ENCODE data around the gene ERLIN1.

ERLIN1 gene

DNA sequence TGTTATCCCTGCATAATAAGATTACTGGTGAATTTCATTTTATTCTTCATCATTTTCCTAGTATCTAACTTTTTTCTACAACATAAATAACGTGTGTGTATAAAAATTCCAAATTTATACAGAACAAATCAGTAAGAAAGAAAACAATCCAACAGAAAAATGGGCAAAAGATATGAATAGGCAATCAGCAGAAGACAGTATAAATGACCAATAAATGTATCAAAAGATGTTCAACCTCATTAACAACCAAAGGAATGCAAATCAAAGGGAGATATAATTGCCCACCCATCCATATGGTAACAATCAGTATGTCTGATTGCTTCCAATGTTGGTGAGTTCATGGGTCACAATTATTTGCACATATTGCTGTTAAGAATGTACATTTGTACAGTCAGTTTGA lies 13.5 kb downstream of the ERLIN1 start:
- DNase-seq (ENCODE audit: low read depth in 2 of 2): no peak

DNA sequence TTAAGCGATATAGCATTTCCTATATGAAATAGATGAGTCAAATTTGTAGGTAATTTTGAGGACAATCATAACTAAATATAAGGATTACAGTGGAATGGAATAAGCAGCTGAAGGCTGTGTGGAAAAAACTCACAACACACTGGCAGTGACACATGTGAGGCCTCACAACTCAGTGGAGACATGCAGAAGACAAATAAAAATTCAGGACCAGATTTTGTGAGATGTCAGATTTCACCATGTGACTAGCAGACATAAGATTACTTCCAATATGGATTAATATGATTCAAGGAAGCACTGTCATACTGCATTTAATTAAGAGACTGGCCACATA lies 17.6 kb downstream of the ERLIN1 start:
- DNase-seq (ENCODE audit: low read depth in 2 of 2): no peak

DNA sequence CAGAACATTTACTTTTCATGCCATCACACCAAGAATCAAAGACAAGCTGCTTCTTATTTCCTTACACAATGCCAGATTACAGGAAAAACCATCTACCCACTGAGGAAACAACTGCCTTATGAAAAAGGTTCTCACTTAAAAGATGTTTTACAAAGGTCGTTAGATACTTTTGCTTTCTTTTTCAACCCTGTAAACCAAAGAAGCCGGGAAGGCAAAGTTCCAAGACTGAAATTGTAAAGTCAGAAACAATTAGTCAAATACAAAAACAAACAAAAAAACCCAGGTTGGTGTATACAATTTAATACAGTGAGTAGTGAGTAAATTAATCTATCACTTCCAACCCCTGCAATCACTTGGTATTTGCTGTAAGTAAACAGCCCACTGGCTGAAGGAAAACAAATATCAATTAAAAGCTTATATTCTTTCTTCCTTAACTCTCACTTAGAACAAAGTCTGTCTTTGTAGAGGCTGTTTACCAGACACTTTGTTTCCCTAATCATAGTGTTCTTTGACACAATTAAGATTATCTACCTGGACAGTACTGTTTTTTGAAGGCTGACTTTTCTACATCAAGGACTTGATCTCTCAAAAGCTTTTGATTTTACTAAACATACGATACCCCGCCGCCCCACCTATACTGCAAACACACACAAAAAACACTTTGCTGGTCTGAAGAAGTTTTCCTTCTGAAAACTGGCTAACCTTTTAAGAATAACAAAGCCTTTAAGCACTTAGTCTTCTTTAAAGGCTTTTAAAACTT lies 18.1 kb downstream of the ERLIN1 start:
- DNase-seq (ENCODE audit: low read depth in 2 of 2): no peak

DNA sequence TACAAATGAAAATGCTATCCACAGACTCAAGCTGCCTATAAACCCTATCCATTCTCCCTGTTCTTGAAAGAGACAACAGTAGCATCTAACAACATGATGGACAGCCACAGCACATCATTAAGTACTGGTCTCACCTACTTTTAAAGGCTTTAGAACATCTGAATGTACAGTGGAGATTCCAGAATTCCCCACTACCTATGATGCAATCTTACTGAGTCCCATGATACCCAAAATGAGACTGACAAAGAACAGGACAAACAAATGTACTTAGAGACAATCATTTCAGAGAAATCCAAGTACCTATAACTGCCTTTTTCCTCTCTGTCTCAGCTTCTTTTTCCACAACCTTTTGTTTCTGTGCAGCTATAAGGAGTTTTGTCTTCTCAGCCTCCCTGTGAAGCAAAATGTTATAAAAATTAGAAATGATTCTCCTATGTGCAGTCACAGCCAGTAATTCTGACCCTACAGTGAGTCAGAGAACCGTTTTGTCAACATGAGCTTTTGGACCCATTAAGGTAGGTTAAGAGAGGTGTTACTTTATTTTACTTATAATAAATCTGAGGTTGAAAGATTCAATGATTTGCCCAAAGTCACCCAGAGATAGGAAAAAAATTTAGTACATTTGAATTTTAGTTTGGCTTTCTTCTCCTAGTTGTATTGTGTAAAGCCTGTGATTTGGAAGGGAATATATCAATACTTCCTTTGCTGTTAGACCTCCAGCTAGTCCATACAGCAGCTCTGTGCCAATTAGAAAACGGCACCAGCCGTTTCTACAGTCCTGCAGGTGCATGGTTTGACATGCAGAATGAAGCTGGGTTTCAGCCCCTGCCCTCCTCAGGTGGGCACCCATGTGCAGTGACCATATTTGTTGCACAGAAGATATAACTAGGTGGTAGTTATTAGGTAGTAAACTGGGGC lies 21.9 kb downstream of the ERLIN1 start:
- no peak for DNase-seq (ENCODE audit: low read depth in 2 of 2)

DNA sequence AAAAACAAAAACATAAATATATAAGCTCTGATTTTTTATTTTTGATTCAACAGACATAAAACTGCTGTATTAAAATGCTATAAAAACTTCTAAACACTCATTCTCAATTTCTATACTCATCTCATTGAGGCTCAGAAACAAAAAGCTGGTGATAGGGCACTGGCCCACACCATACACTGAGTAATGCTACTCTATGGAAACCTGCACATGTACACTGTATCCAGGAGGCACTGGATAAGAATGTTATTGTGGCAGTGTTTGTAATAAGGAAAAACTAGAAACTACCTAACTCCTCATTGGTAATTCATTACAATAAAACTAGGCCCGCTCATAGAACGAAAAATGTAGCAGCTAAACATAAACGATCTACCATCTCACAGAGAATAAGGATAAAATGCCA lies 23.1 kb downstream of the ERLIN1 start:
- no peak for DNase-seq (ENCODE audit: low read depth in 2 of 2)

DNA sequence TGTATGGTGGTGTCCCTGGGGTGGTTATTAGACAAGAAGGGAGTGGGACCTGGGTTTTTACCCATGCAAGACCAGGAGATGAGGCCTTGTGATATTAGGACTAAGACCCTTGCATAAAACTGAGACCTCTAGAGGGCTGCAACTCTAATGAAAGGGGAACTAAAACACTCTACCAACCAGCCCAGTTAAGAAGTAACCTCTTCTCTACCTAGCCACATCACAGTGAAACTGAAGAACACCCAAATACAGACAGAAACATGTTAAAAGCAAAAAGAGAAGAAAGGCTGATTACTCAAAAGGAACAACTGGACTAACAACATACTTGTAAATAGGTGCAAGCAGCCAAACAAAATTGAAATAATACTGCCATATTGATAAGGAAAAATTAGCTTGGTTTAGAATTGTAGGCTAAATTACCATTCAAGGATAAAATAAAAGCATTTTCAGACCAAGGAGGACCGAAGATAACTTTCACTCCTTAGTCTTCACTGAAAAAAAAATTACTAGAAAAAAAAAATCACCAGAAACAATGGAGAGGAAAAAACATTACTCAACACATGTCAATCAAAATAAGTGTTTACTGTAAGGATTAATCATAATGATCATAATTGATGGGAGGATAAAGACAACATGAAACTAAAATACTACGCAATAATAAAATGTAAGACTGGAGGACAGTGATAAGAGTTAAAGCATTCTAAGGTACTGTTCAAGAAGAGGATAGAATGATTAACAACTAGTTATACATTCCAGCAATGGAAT lies 27.6 kb downstream of the ERLIN1 start:
- no peak for DNase-seq (ENCODE audit: low read depth in 2 of 2)

DNA sequence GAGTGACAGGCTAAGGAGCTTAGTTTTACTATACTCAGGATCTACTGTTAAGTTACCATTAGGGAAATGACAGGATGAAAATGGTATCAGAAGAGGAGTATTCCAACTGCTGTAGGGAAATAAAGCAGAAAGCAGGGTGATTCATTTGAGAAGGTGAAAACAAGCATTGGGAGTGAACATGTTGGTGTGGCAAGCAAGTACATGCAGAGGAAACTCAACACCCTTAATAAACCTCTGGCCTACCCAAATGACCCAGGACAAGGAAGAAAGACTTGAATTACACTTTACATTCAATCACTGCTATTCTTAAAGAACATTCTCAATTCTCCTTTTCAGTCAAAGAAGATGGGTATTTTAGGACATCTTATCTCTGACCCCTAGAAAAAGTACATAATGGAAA lies 28.7 kb downstream of the ERLIN1 start:
- no peak for DNase-seq (ENCODE audit: low read depth in 2 of 2)

DNA sequence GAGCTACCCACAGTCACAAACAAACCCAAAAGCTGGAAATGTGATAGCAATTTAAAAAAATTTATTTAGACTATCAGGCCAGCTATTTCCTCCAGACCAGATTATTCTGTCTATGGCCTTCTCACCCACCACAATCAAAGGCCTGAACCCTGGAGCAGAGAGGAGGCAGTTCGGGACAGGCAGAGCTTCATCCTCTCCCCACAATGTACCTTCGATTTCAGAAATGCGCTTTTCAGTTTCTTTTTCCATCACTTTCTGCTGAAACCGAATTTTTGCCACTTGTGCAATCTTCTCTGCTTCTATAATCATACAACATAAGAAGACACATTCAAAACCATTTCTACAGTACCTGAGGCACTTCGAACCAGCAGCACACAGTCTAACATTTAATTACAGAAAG lies 29.9 kb downstream of the ERLIN1 start:
- no peak for DNase-seq (ENCODE audit: low read depth in 2 of 2)

DNA sequence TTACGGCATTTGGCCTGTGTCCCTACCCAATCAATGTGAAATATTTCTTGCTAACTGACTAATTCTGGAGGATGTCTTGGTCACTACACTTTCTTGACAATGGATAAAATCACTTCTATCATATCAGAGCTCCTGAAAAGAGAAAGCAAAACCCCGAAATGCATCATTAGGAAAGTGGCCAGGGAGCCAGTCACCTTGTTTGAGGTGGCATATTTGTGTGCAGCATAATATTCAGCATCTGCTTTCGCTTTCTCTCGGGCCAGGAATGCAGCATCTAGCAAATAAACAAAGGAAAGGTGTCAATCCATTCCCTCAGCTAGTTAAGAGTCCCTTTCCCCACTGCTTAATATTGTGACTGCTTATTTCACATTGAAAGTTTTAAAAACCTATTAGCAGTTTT lies 31.2 kb downstream of the ERLIN1 start:
- DNase-seq (ENCODE audit: low read depth in 2 of 2): no peak

DNA sequence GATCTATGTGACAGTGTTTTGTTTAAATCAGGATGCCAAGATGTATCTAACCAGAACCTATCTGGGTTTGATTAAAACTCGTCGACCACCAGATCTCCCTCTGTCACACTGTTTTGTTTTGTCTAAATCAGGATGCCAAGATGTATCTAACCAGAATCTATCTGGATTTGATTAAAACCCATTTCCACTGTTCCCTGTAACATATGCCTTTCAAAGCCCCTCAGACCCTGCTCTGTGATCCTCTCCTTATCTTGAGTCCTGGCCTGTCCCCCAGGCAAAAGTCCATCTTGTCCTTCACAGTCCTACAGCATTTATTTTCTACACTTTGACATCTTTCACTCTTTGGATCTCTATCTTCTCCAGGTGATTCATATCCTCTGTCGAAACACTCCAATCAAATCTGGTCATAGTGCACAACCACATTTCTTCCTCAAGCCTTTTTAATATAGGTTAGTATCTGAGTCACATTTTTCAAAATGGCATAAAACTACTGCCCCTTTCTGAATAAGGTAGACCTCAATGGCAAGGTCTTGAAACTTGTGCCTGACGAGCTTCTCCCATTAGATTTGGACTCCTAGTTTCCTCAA lies 32.5 kb downstream of the ERLIN1 start:
- no peak for DNase-seq (ENCODE audit: low read depth in 2 of 2)

DNA sequence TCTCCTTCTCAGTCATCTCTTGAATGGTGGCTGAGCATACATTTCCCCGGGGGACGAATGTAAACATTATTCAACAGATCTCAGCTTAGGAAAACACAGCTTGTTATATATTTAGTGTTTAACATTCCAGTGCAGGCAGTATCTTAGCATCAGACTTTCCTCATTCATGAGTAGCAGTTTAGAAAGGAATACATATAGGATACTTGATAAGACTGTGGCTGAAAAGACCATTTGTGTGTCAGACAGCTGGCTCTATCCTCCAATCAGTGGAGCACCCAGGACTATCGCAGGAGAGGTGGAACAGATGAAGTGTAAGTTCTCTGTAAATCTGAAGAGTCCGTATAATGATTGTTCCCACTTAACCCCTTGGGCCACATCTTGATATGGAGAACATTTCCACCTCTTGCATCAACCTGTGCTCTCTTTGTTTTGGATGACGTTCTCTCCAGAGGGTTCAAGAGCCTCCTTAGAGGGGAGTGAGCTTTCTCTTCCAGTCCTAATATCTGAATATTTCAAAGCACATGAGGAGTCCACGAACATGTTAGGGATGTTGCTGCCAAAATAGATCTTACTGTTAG lies 34.0 kb downstream of the ERLIN1 start:
- no peak for DNase-seq (ENCODE audit: low read depth in 2 of 2)

DNA sequence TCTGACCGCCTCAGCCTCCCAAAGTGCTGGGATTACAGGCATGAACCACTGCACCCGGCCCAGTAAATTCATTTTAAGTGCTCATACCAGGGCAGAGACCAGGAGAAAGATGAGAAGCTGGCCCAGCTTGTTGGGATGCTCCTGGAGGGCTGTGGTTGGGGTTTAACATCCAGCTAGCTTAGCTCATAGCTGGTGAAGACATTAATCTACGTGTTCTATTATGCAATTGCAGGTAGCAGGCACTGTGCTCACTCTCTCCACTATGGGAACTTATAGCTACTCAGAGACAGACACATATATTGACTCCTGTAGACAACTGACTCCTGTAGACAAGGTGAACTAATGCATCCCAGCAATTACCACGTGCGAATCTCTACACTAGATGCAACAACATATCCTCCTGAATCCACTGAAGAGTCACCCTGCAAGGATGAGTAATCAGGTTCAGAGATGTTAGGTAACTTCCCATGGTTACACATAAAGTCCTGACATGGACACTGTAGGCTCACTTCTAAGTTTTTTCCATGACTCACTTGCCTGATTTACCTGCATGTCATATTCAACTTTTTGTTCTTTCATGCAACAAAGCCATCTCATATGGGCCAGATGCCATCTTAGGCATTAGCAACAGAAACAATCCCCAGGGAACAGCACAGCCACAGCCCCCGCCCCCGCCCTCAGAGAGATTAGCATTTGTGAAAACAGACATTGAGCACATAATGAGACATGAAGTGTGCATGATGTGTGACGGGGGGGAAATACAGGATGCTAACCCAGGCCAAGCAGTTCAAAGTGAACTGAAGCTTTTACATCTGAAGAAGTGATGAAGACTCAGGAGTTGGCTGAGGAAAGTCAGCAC lies 37.2 kb downstream of the ERLIN1 start:
- peak; percentile 24 to 41 for DNase-seq (ENCODE audit: low read depth in 2 of 2)

DNA sequence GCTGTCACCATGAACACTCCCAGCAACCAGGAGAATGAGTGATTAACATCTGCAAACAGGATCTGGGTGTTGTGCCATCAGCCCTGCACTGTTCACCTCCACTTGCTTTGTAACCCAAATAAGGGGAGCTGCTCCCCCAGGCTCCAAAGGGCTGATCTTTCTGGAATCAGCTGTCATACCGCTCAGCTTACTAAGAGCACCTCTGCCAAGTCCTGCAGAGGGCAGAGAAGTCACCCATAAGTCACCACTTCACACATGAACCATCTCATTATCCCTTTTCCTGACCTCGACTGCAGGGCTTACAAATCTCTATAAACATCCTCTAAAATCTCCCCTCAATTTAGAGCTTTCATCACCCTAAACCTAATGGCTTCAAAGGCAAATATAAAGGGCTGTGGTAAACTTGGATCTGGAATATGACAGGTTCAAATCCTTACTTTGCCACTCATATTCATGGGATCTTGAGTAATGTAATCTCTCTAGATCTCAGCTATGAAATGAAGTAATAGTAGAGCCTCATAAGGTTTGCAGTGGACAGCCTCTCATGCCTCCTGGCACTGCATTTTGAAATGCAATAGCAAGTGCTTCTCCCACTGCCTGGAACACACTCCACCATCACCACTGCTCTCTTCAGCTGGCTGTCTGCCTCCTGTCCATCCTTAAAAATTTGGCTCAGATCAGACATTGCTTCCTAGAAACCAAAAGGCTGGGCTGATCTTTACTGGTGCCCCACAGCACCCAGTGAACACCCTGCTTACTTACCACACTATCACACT lies 38.8 kb downstream of the ERLIN1 start:
- DNase-seq (ENCODE audit: low read depth in 2 of 2): no peak

DNA sequence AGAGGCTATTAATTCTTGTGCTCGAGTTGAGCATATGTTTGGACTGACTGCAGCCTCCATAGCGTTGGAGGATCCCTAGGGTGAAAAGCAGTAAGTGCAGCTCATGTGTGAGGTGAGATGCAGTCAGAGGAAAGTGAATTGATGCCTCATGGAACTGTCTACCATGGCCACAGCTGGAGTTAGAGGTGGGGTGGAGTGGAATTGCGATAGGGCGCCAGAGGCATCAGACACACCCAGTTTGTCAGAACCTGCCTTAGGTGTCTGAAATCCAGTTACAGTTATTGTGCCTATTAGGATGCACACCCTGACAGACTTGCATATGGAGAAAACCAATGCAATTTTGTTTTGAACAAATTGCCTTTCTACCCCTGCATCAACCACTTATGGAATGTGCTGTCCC lies 39.4 kb downstream of the ERLIN1 start:
- no peak for DNase-seq (ENCODE audit: low read depth in 2 of 2)

DNA sequence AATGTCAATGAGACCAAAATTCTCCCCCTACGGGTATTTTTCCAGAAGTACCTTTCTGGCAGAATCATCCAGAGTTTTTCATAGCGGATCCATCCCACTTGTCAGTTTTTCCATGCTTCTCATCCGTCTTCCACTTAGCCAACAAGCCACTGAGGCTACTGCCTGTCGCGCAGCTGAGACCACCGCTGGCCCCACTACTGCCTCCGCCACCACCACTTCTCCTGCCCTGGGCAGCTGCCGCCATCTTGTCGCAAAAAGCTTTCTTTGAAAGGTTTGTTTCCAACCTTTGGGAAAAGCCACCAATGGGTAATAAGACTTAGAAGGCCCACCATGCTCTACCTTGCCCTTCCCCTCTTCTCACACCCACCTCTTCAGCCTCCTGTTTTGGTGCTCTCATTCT lies 42.1 kb downstream of the ERLIN1 start:
- DNase-seq (ENCODE audit: low read depth in 2 of 2): no peak

DNA sequence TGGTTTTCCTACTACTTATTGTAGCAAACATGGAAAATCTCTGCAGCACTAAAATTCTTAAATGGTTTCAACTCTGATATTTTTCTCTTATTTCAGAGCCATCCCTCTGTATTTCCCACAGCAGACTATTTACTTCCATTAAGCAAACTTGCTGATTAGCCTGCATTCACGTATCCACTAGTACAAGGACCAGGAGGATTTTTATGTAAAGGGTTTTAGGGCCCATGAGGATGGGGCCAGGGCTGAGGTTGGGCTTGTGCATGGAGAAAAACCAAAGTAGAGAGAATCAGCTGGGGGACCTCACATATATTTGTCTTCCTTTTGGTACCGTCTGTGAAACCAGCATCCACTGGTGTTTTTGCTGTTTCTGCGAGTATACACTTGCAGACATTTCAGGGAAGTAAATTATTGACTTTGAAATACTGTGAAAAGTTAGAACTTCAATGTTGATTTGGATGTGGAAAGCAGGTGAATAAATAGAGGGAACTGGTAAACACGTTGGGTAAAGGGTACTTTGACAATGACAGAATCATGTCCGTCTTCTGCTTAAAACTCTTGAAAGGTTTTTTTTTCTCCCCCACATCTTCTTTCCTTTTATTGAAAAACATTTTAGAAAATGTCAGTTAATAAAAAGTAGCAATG lies 44.3 kb downstream of the ERLIN1 start:
- DNase-seq (ENCODE audit: low read depth in 2 of 2): no peak

DNA sequence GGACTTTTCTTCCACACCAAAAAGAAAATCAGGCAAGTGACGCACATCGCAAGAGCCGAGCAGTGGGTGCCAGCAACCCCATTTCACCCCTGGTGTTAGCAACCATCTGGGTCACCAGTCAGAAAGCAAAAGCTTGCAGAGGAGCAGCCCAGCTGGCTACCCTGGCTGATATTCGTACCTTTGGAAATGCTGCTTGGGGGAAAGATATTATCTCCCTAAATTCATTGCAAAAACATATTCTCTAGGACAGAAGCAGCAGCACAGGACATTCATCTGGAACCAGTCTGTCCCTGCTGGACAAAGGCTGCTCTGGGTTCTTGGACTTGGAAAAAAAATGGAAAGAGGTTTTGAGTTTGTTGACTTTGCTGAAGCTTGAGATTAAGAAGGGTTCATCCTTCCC lies 45.8 kb downstream of the ERLIN1 start:
- no peak for DNase-seq (ENCODE audit: low read depth in 2 of 2)

DNA sequence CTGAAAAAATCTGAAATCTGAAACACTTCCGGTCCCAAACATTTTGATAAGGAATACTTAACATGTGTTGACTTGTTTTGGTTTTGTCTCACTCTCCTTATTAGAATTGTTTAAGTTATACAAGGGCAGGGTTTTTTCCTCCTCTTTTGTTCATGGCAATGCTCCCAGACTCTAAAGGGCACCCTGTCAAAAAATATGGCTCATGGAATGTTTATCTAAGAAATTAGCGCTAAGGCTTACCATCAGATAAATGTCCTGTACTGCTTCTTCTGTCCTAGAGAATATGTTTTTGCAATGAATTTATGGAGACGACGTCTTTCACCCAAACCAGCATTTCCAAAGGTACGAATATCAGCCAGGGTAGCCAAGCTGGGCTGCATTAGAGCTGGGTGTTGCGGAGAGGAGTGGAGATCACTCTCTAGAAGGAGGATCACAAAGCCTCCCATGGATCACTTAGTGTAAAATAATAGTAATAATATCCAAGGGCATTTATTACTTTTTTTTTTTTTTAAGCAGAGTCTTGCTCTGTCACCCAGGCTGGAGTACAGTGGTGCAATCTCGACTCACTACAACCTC lies 46.8 kb downstream of the ERLIN1 start:
- no peak for DNase-seq (ENCODE audit: low read depth in 2 of 2)

DNA sequence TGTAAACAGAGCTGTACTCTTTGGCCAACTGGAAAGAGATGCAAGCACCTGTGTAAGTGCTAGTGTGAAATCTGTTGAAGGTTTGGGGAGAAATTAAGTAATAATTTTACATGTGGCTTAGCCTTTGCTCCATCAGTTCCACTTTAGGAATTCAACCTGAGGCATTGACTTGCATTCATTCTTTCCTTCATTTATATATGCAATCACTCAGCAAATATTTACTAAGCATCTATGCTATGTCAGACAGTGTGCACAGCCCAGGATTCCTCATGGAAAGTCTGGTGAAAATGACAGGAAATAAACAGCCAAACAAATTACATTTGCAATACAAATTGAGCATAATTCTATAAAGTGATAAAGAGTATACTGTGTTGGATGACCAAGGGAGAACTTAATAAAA lies 50.3 kb downstream of the ERLIN1 start:
- no peak for DNase-seq (ENCODE audit: low read depth in 2 of 2)
